ENCODE data around the gene CASQ2.

DNA sequence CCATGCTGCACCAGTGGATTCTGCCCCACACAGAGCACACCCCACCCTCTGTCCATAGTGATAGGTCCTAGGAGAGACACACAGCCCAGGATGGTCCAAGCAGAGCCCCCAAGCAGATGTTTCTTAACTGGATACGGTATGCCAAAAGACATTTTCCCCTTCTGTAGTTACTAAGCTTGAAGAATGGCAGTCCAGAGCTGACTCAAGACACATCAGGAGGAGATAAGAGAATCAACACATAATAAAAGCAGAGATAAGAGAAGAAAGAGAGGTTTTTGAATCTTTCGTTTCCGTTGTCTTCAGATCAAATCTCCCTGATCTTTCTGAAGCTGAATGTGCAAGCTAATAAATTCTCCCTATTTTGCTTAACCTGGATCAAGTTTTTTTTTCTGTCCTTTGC lies 21.8 kb upstream of the CASQ2 start:
- TF ChIP-seq POLR2A (IDR thresholded peaks at IDR 0.05) = no peak
- TF ChIP-seq, protein P1, sequence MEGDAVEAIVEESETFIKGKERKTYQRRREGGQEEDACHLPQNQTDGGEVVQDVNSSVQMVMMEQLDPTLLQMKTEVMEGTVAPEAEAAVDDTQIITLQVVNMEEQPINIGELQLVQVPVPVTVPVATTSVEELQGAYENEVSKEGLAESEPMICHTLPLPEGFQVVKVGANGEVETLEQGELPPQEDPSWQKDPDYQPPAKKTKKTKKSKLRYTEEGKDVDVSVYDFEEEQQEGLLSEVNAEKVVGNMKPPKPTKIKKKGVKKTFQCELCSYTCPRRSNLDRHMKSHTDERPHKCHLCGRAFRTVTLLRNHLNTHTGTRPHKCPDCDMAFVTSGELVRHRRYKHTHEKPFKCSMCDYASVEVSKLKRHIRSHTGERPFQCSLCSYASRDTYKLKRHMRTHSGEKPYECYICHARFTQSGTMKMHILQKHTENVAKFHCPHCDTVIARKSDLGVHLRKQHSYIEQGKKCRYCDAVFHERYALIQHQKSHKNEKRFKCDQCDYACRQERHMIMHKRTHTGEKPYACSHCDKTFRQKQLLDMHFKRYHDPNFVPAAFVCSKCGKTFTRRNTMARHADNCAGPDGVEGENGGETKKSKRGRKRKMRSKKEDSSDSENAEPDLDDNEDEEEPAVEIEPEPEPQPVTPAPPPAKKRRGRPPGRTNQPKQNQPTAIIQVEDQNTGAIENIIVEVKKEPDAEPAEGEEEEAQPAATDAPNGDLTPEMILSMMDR (IDR thresholded peaks at IDR 0.05) = no peak
